NT2/D1 (cell line): ENCODE results near the gene C16orf86.

ENCODE experiments used
- SUZ12 ChIP-seq: IDR thresholded peaks from 2 replicates; pipeline ENCODE4 v1.6.1; 2011; ENCODE audit not compliant: insufficient read length, insufficient read depth; ENCODE audit errors: extremely low read depth
- YY1 ChIP-seq: IDR thresholded peaks from 2 replicates; pipeline ENCODE4 v1.6.1; 2011; ENCODE audit not compliant: insufficient read length, insufficient read depth
- ZNF274 ChIP-seq: IDR thresholded peaks from 2 replicates; pipeline ENCODE4 v1.6.1; 2011; ENCODE audit warnings: mild to moderate bottlenecking, low read depth, low read length

- no peak for TF ChIP-seq YY1
- no peak for TF ChIP-seq ZNF274
- no peak for TF ChIP-seq SUZ12
These were observed 16.6 kb upstream of the C16orf86 start for GRCh38 chr16:67650023-67650422.
